HEK293T (cell line): ENCODE data around the gene PROSER2.

Experiments used
- CTCF ChIA-PET: fragments of 350-600 bp; formaldehyde crosslinking; extraction: SDS; loops from one replicate; lab custom pipeline; 2021; ENCODE audit warnings: antibody characterized with exemption, inconsistent platforms; lab: Yijun Ruan, JAX
- POLR2A ChIA-PET: fragments of 350-600 bp; formaldehyde crosslinking; extraction: SDS; loops from one replicate; lab custom pipeline; 2020; ENCODE audit warnings: antibody characterized with exemption, inconsistent platforms; lab: Yijun Ruan, JAX
- DNase-seq: peaks from one replicate; pipeline ENCODE4 v3.0.0; 2012; ENCODE audit warnings: mixed read lengths; ENCODE audit errors: extremely low spot score
- ARNT ChIP-seq: fragments of 450-650 bp; IDR thresholded peaks from 2 replicates; pipeline ENCODE4 v1.6.1; 2017; ENCODE audit warnings: mild to moderate bottlenecking
- BHLHE40 ChIP-seq: fragments of 450-650 bp; IDR thresholded peaks from 2 replicates; pipeline ENCODE4 v1.6.1; 2016; ENCODE audit warnings: mild to moderate bottlenecking, moderate library complexity, borderline replicate concordance
- CTBP1 ChIP-seq: fragments of 450-650 bp; IDR thresholded peaks from 2 replicates; pipeline ENCODE4 v1.6.1; 2016; ENCODE audit warnings: borderline replicate concordance
- ELF4 ChIP-seq: fragments of 450-650 bp; IDR thresholded peaks from 2 replicates; pipeline ENCODE4 v1.6.1; 2017; ENCODE audit warnings: antibody characterized with exemption
- FOXA1 ChIP-seq: fragments of 450-650 bp; IDR thresholded peaks from 2 replicates; pipeline ENCODE4 v1.6.1; 2016; ENCODE audit warnings: mild to moderate bottlenecking
- FOXK2 ChIP-seq: fragments of 450-650 bp; IDR thresholded peaks from 2 replicates; pipeline ENCODE4 v1.6.1; 2016; ENCODE audit warnings: mild to moderate bottlenecking
- FOXM1 ChIP-seq: fragments of 450-650 bp; IDR thresholded peaks from 2 replicates; pipeline ENCODE4 v1.6.1; 2017; ENCODE audit warnings: mild to moderate bottlenecking, borderline replicate concordance
- HDGF ChIP-seq: fragments of 450-650 bp; IDR thresholded peaks from 2 replicates; pipeline ENCODE4 v1.6.1; 2017; ENCODE audit warnings: antibody characterized with exemption, borderline replicate concordance
- L3MBTL2 ChIP-seq: fragments of 450-650 bp; conservative IDR thresholded peaks from 2 replicates; pipeline ENCODE4 v1.6.1; 2016; ENCODE audit warnings: mild to moderate bottlenecking
- LEF1 ChIP-seq: fragments of 450-650 bp; IDR thresholded peaks from 2 replicates; pipeline ENCODE4 v1.6.1; 2017; ENCODE audit warnings: mild to moderate bottlenecking, borderline replicate concordance
- NFRKB ChIP-seq: fragments of 450-650 bp; IDR thresholded peaks from 2 replicates; pipeline ENCODE4 v1.6.1; 2016; ENCODE audit warnings: mild to moderate bottlenecking, moderate library complexity
- SP1 ChIP-seq: fragments of 450-650 bp; IDR thresholded peaks from 2 replicates; pipeline ENCODE4 v1.6.1; 2017
- SUZ12 ChIP-seq: fragments of 450-650 bp; IDR thresholded peaks from 2 replicates; pipeline ENCODE4 v1.6.1; 2016; ENCODE audit warnings: mild to moderate bottlenecking
- TARDBP ChIP-seq: fragments of 450-650 bp; IDR thresholded peaks from 2 replicates; pipeline ENCODE4 v1.6.1; 2016
- ZNF384 ChIP-seq: fragments of 450-650 bp; IDR thresholded peaks from 2 replicates; pipeline ENCODE4 v1.6.1; 2016
- TF ChIP-seq, protein P1 (sequence below): fragments of 450-650 bp; IDR thresholded peaks from 2 replicates; pipeline ENCODE4 v1.6.1; 2016

The PROSER2 gene, protein sequence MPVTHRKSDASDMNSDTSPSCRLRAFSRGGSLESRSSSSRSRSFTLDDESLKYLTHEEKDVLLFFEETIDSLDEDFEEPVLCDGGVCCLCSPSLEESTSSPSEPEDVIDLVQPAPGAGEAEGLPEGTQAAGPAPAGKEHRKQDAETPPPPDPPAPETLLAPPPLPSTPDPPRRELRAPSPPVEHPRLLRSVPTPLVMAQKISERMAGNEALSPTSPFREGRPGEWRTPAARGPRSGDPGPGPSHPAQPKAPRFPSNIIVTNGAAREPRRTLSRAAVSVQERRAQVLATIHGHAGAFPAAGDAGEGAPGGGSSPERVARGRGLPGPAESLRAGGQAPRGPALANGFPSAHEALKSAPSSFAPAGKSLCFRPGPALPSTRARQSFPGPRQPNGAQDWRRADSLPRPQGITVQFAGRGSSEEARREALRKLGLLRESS

DNA sequence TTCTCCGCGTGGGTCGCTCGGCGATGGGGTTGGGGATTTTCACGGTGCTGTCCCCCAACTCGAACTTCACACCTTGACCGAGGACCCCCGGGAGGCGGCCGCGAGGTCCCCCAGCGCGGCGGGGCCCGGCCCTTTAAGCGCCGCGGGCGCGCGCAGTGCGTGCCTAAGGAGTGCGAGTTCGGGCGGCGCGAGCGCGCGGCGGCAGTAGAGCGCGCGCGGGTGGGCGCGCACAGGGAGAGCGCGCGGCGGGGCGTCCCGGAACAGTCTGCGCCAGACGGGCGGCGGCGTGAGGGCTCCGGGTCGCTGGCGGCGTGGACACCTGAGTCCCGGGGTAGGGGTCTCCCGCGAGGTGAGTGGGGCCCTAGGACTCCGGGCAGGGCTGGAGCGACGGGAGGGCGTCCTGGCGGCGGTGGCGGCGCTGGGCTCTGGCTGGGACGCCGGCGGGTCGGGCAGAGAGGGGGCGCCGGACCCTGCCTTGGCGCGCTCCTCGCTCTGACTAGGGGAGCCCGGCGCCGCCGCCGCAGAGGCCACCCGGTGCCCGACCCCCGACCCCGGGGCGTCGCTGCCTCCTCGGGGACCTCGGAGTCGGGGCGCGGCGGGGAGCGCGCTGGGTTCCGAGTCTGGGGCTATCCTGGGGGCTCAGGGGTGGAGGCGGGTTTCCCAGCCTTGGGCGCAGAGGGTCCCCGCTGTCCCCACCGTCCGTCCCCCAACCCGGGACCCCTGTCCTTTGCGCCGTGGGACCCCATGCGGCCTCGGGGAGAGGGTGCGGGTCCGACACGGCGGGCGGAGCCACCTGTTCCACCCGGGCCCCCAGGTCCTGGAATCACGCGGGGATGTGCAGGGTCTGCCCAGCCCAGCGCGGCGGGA lies at the start of gene PROSER2:
PROSER2 (plus strand) TSS at position 235 of the 867 bp plus-strand sequence. CDS start 28,722 bp downstream, outside the sequence.
- CTCF ChIA-PET = no interaction called here
- DNase-seq = peak; percentile 75
- no peak for TF ChIP-seq FOXK2
- TF ChIP-seq FOXA1 = no peak
- TF ChIP-seq, protein P1, sequence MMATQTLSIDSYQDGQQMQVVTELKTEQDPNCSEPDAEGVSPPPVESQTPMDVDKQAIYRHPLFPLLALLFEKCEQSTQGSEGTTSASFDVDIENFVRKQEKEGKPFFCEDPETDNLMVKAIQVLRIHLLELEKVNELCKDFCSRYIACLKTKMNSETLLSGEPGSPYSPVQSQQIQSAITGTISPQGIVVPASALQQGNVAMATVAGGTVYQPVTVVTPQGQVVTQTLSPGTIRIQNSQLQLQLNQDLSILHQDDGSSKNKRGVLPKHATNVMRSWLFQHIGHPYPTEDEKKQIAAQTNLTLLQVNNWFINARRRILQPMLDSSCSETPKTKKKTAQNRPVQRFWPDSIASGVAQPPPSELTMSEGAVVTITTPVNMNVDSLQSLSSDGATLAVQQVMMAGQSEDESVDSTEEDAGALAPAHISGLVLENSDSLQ = no peak
- TF ChIP-seq L3MBTL2 = no peak
- TF ChIP-seq NFRKB = no peak
- no peak for TF ChIP-seq ZNF384
- no peak for TF ChIP-seq SUZ12
- no peak for TF ChIP-seq FOXM1
- TF ChIP-seq ARNT = peak; percentile 30; the same call in 1 of the 2 replicates
- TF ChIP-seq ELF4 = no peak
- TF ChIP-seq SP1 = no peak
- TF ChIP-seq TARDBP = no peak
- no peak for TF ChIP-seq BHLHE40
- no peak for TF ChIP-seq CTBP1
- no peak for TF ChIP-seq HDGF
- 0 out of 2 replicates have a peak, but pooled peaks have one; percentile 28 for TF ChIP-seq LEF1
- POLR2A ChIA-PET = no interaction called here

DNA sequence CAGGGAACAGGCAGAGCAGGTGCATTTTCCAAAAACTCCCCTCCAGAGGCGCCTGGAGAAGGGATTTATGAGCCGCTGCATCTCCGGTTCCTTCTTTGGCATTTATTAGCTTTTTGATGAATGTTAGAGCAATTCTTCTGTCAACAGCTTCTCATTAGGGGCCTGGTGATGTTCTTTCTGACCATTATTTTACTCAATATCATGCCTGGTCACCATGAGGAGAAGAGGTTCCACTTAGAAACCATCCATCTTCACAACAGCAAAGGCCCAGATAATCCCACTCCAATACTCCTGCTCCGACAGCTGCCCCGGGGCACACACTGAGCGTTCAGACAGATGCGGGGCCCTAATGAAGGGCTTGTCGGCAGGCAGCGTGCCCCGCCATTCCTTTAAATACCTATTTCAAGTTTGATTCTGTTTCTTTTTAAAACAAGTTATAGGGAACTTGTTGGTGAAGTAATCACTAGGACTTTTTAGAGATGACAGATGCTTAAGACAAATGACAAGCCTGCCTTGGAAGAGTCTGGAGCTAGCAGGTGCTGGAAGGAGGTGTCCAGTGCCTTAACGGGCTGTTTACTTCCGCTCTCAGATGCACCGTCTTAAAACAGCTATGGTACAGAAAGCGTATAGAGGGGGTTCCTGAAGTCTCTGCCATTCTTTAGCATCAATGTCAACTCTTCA lies 49.3 kb upstream of the PROSER2 start:
- POLR2A ChIA-PET = interaction anchor here (1.0 kb wide), 1 partner anchor 368 kb away, joined by 3 read pairs; no protein-coding TSS in a partner anchor
- no peak for TF ChIP-seq NFRKB
- TF ChIP-seq ZNF384 = peak; percentile 62; the same call in 1 of the 2 replicates
- TF ChIP-seq ARNT = peak; percentile 95
- TF ChIP-seq LEF1 = peak; percentile 98
- TF ChIP-seq TARDBP = peak; percentile 73
- no peak for TF ChIP-seq FOXA1
- no peak for TF ChIP-seq BHLHE40
- no peak for TF ChIP-seq FOXM1
- no peak for TF ChIP-seq SUZ12
- TF ChIP-seq ELF4 = no peak
- peak; percentile 99 for TF ChIP-seq CTBP1
- TF ChIP-seq L3MBTL2 = no peak
- TF ChIP-seq, protein P1 = peak; percentile 95
- no peak for TF ChIP-seq HDGF
- TF ChIP-seq FOXK2 = no peak
- no peak for TF ChIP-seq SP1
- DNase-seq = peak; percentile 73
- CTCF ChIA-PET = interaction anchor here (2.3 kb wide), 1 partner anchor 9 kb away, joined by 17 read pairs; no protein-coding TSS in a partner anchor

DNA sequence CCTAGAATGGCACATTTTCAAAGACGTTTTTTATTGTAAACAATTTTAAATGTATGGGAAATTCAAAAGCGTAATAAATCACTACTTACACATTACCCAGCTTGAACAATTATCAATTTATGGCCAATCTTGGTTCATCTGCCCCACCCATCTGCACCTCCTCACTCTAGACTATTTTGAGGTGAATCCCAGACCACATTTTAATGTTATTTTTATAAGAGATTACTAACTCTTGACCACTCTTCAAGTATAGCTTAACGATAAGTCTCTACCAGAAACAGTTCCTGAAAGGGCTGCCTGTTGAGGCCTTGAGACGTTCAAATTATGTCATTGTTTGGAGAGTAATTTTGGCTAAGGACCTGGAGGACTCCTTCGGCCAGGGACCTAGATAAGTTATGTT lies 47.7 kb upstream of the PROSER2 start:
- TF ChIP-seq, protein P1 = peak; percentile 76
- no peak for TF ChIP-seq ELF4
- no peak for TF ChIP-seq NFRKB
- TF ChIP-seq FOXK2 = no peak
- POLR2A ChIA-PET = no interaction called here
- no peak for DNase-seq
- CTCF ChIA-PET = interaction anchor here (0.7 to 2.3 kb wide), 3 partner anchors 7 to 280 kb away, joined by 3 to 17 read pairs (median 3); no protein-coding TSS in a partner anchor

DNA sequence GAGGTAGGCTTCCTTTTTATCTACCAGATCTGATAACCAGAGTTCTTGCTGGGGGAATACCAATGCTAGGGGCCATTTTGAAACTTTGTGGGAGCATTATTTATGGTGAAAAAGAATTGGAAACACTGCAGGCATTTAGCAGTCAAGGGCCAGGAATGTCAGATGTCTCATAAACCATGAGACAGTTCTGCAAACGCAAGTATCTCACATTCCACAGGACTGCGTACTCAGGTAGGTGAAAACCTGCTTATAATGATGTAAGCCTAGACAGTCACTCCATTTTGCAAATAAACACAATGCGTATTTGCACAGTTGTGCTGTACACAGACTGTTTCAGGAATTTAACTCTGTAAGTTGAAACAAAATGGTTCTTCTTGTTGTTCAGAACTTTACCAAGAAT lies 47.1 kb upstream of the PROSER2 start:
- POLR2A ChIA-PET = no interaction called here
- TF ChIP-seq FOXA1 = no peak
- TF ChIP-seq SUZ12 = no peak
- no peak for TF ChIP-seq CTBP1
- TF ChIP-seq FOXM1 = no peak
- TF ChIP-seq HDGF = no peak
- TF ChIP-seq ZNF384 = no peak
- no peak for TF ChIP-seq SP1
- TF ChIP-seq BHLHE40 = no peak
- TF ChIP-seq ELF4 = no peak
- CTCF ChIA-PET = no interaction called here
- DNase-seq = no peak

DNA sequence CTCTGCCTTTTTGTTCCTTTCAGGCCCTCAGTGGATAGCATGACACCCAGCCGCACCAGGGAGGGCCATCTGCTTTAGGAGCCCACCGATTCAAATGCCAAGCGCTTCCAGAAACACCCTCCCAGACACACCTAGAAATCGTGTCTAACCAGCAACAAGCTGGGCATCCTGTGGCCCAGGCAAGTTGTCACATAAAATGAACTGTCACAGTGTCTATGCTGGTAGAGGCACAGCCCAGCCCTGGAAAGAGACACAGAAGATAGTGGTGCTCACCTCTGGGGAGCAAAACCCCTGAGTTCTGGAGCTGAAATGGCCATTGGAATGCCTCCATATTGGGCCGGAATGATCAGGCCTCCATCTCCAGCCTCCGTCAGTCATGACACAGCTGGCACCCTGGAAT lies 42.0 kb upstream of the PROSER2 start:
- ChIA-PET POLR2A (no interaction called here), CTCF (no interaction called here)
- DNase-seq = no peak
- no peak for TF ChIP-seq FOXM1
- no peak for TF ChIP-seq BHLHE40
- TF ChIP-seq, protein P1 = no peak
- no peak for TF ChIP-seq HDGF
- no peak for TF ChIP-seq ELF4
- no peak for TF ChIP-seq ARNT
- TF ChIP-seq TARDBP = no peak
- no peak for TF ChIP-seq CTBP1
